ENCODE measurements around the gene PRKAG3.
"Not testable (repeated sequence)": the region's sequence is repeated elsewhere in the genome, so short reads cannot be mapped to it uniquely, and the experiment has no call there.

The PRKAG3 gene

DNA sequence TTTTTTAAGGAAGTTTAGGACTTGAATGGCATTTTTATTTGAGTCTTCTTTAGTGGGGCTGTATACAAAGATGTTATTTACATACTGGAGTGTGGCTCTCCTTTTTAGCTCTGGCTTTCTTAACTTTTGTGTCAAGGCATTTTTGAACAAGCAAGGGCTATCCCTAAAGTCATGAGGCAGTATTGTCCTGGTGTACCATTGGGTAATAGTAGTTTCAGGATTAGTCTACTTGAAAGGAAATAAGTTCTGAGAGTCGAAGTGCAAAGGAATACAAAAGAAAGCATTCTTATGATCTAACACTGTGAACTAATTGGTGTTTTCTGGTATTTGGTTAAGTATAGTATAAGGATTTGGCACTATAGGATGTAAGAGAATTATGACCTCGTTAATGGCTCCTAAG lies 51.6 kb downstream of the PRKAG3 start:
- no peak overlapping the region for H3K27ac ChIP-seq (ENCODE audit: low read depth, low read length)
- H3K79me2 ChIP-seq (ENCODE audit: control insufficient read depth, insufficient read depth, low read length, unreplicated experiment) = no peaks in the 10 kb centered on the region
- no peaks in the 10 kb centered on the region for H3K27me3 ChIP-seq (ENCODE audit: insufficient read depth, low read length)
- peaks cover 6% of the 10 kb centered on the region for H3K4me1 ChIP-seq (ENCODE audit: control insufficient read depth, insufficient read depth, low read length, unreplicated experiment)
- peaks cover 6% of the 10 kb centered on the region; the same call in 1 of the 2 replicates for H3K36me3 ChIP-seq (ENCODE audit: insufficient read depth, low read length)
- H2AFZ ChIP-seq (ENCODE audit: low read length, unreplicated experiment) = no peak overlapping the region
- H3K4me3 ChIP-seq (ENCODE audit: low read depth, low read length) = no peak overlapping the region

- H2AFZ ChIP-seq (ENCODE audit: low read length, unreplicated experiment) = no peak overlapping the region
- peaks cover 12% of the 10 kb centered on the region; the same call in 1 of the 2 replicates for H3K36me3 ChIP-seq (ENCODE audit: insufficient read depth, low read length)
- no peak overlapping the region for H3K27ac ChIP-seq (ENCODE audit: low read depth, low read length)
- peaks cover 6% of the 10 kb centered on the region for H3K4me1 ChIP-seq (ENCODE audit: control insufficient read depth, insufficient read depth, low read length, unreplicated experiment)
- H3K27me3 ChIP-seq (ENCODE audit: insufficient read depth, low read length) = no peaks in the 10 kb centered on the region
- H3K4me3 ChIP-seq (ENCODE audit: low read depth, low read length) = no peak overlapping the region
- H3K79me2 ChIP-seq (ENCODE audit: control insufficient read depth, insufficient read depth, low read length, unreplicated experiment) = no peaks in the 10 kb centered on the region
Observed at GRCh38 chr2:218777276-218777990, 54.2 kb downstream of the PRKAG3 start.

DNA sequence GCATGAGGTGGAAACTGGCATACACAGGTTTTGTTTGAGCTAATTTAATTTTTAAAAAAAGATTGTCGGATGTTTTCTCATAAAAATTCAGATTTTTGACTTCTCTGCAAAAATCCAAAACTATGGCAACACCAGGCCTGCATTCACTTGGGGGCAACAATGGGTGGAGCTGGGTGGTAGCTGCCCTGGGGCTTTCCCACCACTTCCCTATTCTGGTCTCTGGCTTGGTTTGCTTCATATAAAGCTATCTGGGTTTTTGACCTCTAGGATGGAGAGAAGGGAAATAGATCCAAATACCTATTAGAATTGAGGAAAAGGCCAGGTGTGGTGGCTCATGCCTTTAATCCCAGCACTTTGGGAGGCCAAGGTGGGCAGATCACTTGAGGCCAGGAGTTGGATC lies 55.1 kb downstream of the PRKAG3 start:
- Histone ChIP-seq H3K27me3 (ENCODE audit: insufficient read depth, low read length) (no peaks in the 10 kb centered on the region), H3K4me3 (ENCODE audit: low read depth, low read length) (no peak overlapping the region), H3K79me2 (ENCODE audit: control insufficient read depth, insufficient read depth, low read length, unreplicated experiment) (no peaks in the 10 kb centered on the region), H2AFZ (ENCODE audit: low read length, unreplicated experiment) (no peak overlapping the region), H3K36me3 (ENCODE audit: insufficient read depth, low read length) (peaks cover 12% of the 10 kb centered on the region; the same call in 1 of the 2 replicates), H3K27ac (ENCODE audit: low read depth, low read length) (no peak overlapping the region), H3K4me1 (ENCODE audit: control insufficient read depth, insufficient read depth, low read length, unreplicated experiment) (peaks cover 6% of the 10 kb centered on the region)

GRCh38 chr2:218773881-218774280 lies 57.7 kb downstream of the PRKAG3 start:
- Histone ChIP-seq H3K4me3 (ENCODE audit: low read depth, low read length) (no peak overlapping the region), H3K27me3 (ENCODE audit: insufficient read depth, low read length) (no peaks in the 10 kb centered on the region), H2AFZ (ENCODE audit: low read length, unreplicated experiment) (no peak overlapping the region), H3K36me3 (ENCODE audit: insufficient read depth, low read length) (peaks cover 12% of the 10 kb centered on the region; the same call in 1 of the 2 replicates), H3K79me2 (ENCODE audit: control insufficient read depth, insufficient read depth, low read length, unreplicated experiment) (no peaks in the 10 kb centered on the region), H3K27ac (ENCODE audit: low read depth, low read length) (no peak overlapping the region), H3K4me1 (ENCODE audit: control insufficient read depth, insufficient read depth, low read length, unreplicated experiment) (no peaks in the 10 kb centered on the region)

DNA sequence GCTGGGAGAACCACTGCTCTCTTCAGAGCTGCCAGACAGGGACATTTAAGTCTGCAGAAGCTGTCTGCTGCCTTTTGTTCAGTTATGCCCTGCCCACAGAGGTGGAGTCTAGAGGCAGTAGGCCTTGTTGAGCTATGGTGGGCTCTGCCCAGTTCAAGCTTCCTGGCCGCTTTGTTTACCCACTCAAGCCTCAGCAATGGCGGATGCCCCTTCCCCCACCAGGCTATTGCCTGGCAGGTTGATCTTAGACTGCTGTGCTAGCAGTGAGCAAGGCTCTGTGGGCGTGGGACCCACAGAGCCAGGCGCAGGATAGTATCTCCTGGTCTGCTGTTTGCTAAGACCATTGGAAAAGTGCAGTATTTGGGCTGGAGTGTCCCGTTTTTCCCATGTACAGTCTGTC lies 58.8 kb downstream of the PRKAG3 start:
- not testable (repeated sequence) for H3K4me1 ChIP-seq (ENCODE audit: control insufficient read depth, insufficient read depth, low read length, unreplicated experiment); H3K4me3 ChIP-seq (ENCODE audit: low read depth, low read length); H3K27me3 ChIP-seq (ENCODE audit: insufficient read depth, low read length)

More for the DNA sequence above, 58.8 kb downstream of the PRKAG3 start:
- H3K79me2 ChIP-seq (ENCODE audit: control insufficient read depth, insufficient read depth, low read length, unreplicated experiment); H2AFZ ChIP-seq (ENCODE audit: low read length, unreplicated experiment); H3K27ac ChIP-seq (ENCODE audit: low read depth, low read length): not testable (repeated sequence)
- peaks cover 12% of the 10 kb centered on the region; the same call in 1 of the 2 replicates for H3K36me3 ChIP-seq (ENCODE audit: insufficient read depth, low read length)

All from ACC112 (cell line).